GM21528 (cell line): ENCODE measurements around the gene IFIT5.
"Not testable (repeated sequence)": the region's sequence is repeated elsewhere in the genome, so short reads cannot be mapped to it uniquely, and the experiment has no call there.

Experiments used
- ATAC-seq: cut with Tn5 transposase; IDR thresholded peaks from one replicate; pipeline ENCODE4 v1.9.1; 2021; ENCODE audit warnings: mild to moderate bottlenecking, moderate library complexity; ENCODE audit not compliant: unreplicated experiment, low FRiP score

The IFIT5 gene

GRCh38 chr10:89414146-89414878 lies at the start of gene IFIT5:
Gene IFIT5, plus strand, starts transcription at chr10:89414568. Its CDS starts 231 bp downstream, at chr10:89414799.
- ATAC-seq, result peak; percentile 77

GRCh38 chr10:89367529-89367928 lies 46.8 kb upstream of the IFIT5 start:
- ATAC-seq, result peak; percentile 62

GRCh38 chr10:89368129-89368528 lies 46.2 kb upstream of the IFIT5 start:
- no peak for ATAC-seq

- ATAC-seq, result no peak
Measured at GRCh38 chr10:89369156-89370105, 44.9 kb upstream of the IFIT5 start.

GRCh38 chr10:89371079-89371478 lies 43.3 kb upstream of the IFIT5 start:
- no peak for ATAC-seq

GRCh38 chr10:89371987-89372386 lies 42.4 kb upstream of the IFIT5 start:
- ATAC-seq, result no peak

GRCh38 chr10:89373916-89374711 lies 40.3 kb upstream of the IFIT5 start:
- ATAC-seq, result no peak

- no peak for ATAC-seq
Measured at GRCh38 chr10:89374713-89375141, 39.6 kb upstream of the IFIT5 start.

GRCh38 chr10:89377705-89378637 lies 36.4 kb upstream of the IFIT5 start, which contains the start of gene IFIT1B:
Gene IFIT1B, plus strand, starts transcription at chr10:89378056. Its CDS starts 80 bp downstream, at chr10:89378136.
- ATAC-seq, result no peak

GRCh38 chr10:89379103-89379502 lies 35.3 kb upstream of the IFIT5 start:
- no peak for ATAC-seq

- ATAC-seq, result no peak
Measured at GRCh38 chr10:89382757-89383156, 31.6 kb upstream of the IFIT5 start.

- ATAC-seq, result no peak
Measured at GRCh38 chr10:89384474-89385340, 29.7 kb upstream of the IFIT5 start.

- no peak for ATAC-seq
Measured at GRCh38 chr10:89388806-89389205, 25.6 kb upstream of the IFIT5 start.

- no peak for ATAC-seq
Measured at GRCh38 chr10:89389254-89389653, 25.1 kb upstream of the IFIT5 start.

- ATAC-seq, result no peak
Measured at GRCh38 chr10:89390476-89391225, 23.7 kb upstream of the IFIT5 start.

- ATAC-seq, result not testable (repeated sequence)
Measured at GRCh38 chr10:89391226-89391576, 23.2 kb upstream of the IFIT5 start.

- peak; percentile 86 for ATAC-seq
Measured at GRCh38 chr10:89391907-89392756, 22.2 kb upstream of the IFIT5 start, which contains the start of gene IFIT1. Gene IFIT1, plus strand, starts transcription at chr10:89392623. Its CDS starts 90 bp downstream, at chr10:89392713.
